ENCODE results near the gene RCVRN. TPM values are rescaled to one million over a fixed set of nuclear protein-coding genes. Genes with fewer than 3 reads are reported as not detected.
A peak's percentile ranks its signal among the peaks of the same experiment; 100 is the strongest.

RCVRN gene
- total RNA-seq, 1 donor from 2014 or later, result not detected

DNA sequence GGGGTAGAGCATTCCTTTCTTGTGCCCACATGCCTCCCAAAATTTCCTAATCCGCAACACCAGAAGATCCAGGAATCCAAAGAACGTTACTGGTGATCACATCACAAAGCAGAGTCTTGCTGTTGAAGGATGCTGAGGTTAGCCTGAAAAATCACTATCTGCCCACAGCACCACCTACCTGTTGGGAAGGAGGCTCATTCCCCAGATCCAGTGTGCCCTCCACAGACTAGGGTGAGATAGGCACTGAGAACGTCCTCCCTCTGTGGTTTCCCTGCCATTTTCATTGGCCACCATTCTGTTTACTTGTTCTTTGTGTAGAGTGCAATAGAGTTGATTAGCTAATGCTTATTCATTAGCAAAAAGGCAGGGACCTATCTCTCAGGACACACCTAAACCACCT is 30.3 kb downstream of the RCVRN start:
- peaks cover 30% of the 10 kb centered on the region for H3K4me1 Mint-ChIP-seq (ENCODE audit: low read depth)
- H3K9me3 Mint-ChIP-seq (ENCODE audit: low read depth), result no peaks in the 10 kb centered on the region
- H3K27me3 Mint-ChIP-seq (ENCODE audit: low read depth), result no peaks in the 10 kb centered on the region
- H3K4me3 Mint-ChIP-seq (ENCODE audit: unreplicated experiment), result no peak overlapping the region
- H3K36me3 Mint-ChIP-seq (ENCODE audit: low read depth), result no peaks in the 10 kb centered on the region
- peak overlapping the region; percentile 87 for H3K27ac Mint-ChIP-seq (ENCODE audit: unreplicated experiment)
- no peak for DNase-seq (ENCODE audit: low spot score)
- TF ChIP-seq, protein P1, sequence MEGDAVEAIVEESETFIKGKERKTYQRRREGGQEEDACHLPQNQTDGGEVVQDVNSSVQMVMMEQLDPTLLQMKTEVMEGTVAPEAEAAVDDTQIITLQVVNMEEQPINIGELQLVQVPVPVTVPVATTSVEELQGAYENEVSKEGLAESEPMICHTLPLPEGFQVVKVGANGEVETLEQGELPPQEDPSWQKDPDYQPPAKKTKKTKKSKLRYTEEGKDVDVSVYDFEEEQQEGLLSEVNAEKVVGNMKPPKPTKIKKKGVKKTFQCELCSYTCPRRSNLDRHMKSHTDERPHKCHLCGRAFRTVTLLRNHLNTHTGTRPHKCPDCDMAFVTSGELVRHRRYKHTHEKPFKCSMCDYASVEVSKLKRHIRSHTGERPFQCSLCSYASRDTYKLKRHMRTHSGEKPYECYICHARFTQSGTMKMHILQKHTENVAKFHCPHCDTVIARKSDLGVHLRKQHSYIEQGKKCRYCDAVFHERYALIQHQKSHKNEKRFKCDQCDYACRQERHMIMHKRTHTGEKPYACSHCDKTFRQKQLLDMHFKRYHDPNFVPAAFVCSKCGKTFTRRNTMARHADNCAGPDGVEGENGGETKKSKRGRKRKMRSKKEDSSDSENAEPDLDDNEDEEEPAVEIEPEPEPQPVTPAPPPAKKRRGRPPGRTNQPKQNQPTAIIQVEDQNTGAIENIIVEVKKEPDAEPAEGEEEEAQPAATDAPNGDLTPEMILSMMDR (IDR thresholded peaks at IDR 0.05), result no peak

DNA sequence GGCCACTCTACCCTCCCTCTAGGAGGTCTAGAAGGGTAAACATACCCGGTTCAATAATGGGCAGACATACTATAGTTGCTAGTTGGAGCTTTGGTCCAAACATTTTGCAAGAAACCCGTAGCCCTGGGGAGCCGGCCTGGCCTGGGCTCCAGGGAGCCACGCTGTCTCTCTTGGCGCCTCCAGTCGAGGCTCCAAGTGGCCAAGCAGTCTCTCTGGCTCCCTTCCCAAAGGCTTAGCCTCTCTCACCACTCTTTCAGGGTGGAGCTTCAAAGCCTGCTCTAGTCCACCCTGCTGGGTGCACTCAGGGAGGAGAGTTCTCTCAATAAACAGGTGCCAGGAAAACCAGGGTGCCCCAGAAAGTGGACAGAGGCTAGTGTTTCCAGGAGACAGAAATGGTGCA is 32.2 kb downstream of the RCVRN start:
- Mint-ChIP-seq H3K4me3 (ENCODE audit: unreplicated experiment) (no peak overlapping the region), H3K4me1 (ENCODE audit: low read depth) (peaks cover 22% of the 10 kb centered on the region), H3K36me3 (ENCODE audit: low read depth) (no peaks in the 10 kb centered on the region), H3K27ac (ENCODE audit: unreplicated experiment) (no peak overlapping the region), H3K27me3 (ENCODE audit: low read depth) (no peaks in the 10 kb centered on the region), H3K9me3 (ENCODE audit: low read depth) (no peaks in the 10 kb centered on the region)
- TF ChIP-seq, protein P1 (IDR thresholded peaks at IDR 0.05), result no peak
- DNase-seq (ENCODE audit: low spot score), result no peak

DNA sequence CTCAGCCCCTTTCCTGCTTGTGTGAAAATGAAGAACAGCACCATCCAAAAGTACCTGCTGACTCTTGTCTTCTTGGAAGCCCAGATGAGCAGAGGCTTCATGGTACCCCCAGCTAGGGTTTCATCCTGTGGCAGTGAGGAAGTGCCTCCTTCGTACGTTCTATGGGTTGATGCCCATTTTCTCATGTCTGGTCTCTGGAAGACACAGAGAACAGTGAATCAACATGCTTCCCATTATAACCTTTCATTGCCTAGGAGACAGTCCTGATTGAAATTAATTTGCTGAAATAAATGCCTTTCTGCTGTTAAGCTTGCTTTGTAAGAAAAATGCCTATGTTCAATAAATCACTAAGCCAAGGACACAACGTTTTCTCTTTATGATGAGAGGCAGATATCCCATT is 36.5 kb downstream of the RCVRN start:
- H3K36me3 Mint-ChIP-seq (ENCODE audit: low read depth), result peaks cover 4% of the 10 kb centered on the region
- H3K27ac Mint-ChIP-seq (ENCODE audit: unreplicated experiment), result no peak overlapping the region
- no peak for DNase-seq (ENCODE audit: low spot score)
- TF ChIP-seq, protein P1 (IDR thresholded peaks at IDR 0.05), result no peak
- no peaks in the 10 kb centered on the region for H3K4me1 Mint-ChIP-seq (ENCODE audit: low read depth)
- no peaks in the 10 kb centered on the region for H3K27me3 Mint-ChIP-seq (ENCODE audit: low read depth)
- H3K9me3 Mint-ChIP-seq (ENCODE audit: low read depth), result peaks cover 12% of the 10 kb centered on the region
- no peak overlapping the region for H3K4me3 Mint-ChIP-seq (ENCODE audit: unreplicated experiment)

DNA sequence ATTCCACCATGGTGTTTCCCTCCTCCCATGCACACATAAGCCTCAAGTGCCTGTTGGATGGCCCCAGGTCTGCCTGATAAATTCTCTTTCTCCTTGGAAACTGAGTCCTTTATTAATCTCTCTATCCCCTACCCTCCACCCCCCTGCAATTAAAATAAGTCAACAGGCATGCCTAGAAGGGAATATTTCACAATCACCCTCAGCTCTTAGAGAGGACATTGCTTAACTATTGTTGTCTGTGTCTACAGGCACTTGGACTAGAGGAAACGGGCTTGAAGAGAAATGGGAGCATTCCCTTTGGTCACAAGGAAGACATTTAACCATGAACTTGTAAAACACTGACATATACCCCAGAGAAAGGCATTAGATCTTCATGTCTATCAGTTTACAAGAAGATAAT is 39.5 kb downstream of the RCVRN start:
- TF ChIP-seq, protein P1 (IDR thresholded peaks at IDR 0.05), result no peak
- no peaks in the 10 kb centered on the region for H3K27me3 Mint-ChIP-seq (ENCODE audit: low read depth)
- H3K9me3 Mint-ChIP-seq (ENCODE audit: low read depth), result peaks cover 22% of the 10 kb centered on the region
- no peaks in the 10 kb centered on the region for H3K4me1 Mint-ChIP-seq (ENCODE audit: low read depth)
- no peak for DNase-seq (ENCODE audit: low spot score)
- peaks cover 15% of the 10 kb centered on the region for H3K36me3 Mint-ChIP-seq (ENCODE audit: low read depth)
- H3K4me3 Mint-ChIP-seq (ENCODE audit: unreplicated experiment), result no peak overlapping the region
- H3K27ac Mint-ChIP-seq (ENCODE audit: unreplicated experiment), result no peak overlapping the region

DNA sequence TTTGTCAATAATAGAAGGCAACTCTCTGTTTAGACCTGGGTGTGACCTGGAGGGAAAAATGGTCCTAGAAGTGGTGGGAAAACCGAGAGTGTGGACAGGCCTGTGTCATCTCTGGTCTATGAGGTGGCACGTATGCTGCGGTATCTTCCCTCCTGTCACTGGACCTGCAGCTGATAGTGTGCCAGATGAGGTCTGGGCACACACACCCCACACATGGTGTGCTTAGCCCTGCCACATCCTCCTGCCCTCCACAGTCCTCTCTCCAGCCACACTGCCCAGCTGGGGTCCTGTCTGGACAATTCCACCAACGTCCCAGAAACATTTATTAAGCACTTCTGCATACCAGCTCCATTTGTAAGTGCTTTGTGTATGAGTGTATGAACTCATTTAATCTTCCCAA is 42.1 kb downstream of the RCVRN start:
- Mint-ChIP-seq H3K27me3 (ENCODE audit: low read depth) (no peaks in the 10 kb centered on the region), H3K27ac (ENCODE audit: unreplicated experiment) (no peak overlapping the region), H3K36me3 (ENCODE audit: low read depth) (peaks cover 22% of the 10 kb centered on the region), H3K9me3 (ENCODE audit: low read depth) (peaks cover 35% of the 10 kb centered on the region), H3K4me3 (ENCODE audit: unreplicated experiment) (no peak overlapping the region), H3K4me1 (ENCODE audit: low read depth) (no peaks in the 10 kb centered on the region)
- TF ChIP-seq, protein P1 (IDR thresholded peaks at IDR 0.05), result no peak
- no peak for DNase-seq (ENCODE audit: low spot score)

Measured in chondrocyte (in vitro differentiated cells).